ENCODE results near the gene ZNF761.
"Not testable (repeated sequence)": the region's sequence is repeated elsewhere in the genome, so short reads cannot be mapped to it uniquely, and the experiment has no call there.

The ZNF761 gene

DNA sequence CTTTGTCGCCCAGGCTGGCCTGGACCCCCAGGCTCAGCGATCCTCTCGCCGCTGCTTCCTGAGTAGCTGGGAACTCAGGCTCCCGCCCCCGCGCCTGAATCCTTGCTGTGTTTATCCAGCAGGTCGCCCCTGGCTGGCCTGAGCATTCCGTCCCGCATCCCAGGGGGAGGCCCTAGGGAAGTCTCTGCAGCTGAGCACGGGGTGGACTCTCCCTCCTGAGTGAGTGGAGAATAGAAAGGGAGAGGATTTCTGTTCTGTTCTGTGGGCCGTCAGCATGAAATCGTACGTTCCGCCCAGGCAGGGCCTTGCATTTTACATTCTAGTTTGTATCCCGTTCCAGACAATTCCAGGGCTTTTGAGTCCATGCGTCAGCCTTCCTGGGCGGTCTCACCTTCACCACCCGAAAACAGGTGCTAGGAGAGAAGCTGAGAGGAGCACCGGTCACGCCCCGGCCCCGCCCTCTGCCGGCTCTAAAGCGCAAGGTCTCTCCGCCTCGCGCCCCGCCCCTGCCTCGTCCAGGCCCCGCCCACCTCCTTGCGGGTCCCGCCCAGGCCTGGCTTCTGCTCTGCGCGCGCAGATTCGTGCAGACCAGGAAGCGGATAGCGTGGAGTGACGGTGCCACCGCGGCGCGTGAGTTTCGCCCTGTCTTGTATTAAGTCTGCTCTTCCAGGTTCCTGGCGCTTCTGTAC lies at the start of gene ZNF761:
Gene ZNF761, plus strand, starts transcription at position 586 of the 689 bp plus-strand sequence. CDS start 15,285 bp downstream, outside the sequence.
- peak; percentile 93 to 98 for DNase-seq (ENCODE audit: low read depth in 2 of 2)

DNA sequence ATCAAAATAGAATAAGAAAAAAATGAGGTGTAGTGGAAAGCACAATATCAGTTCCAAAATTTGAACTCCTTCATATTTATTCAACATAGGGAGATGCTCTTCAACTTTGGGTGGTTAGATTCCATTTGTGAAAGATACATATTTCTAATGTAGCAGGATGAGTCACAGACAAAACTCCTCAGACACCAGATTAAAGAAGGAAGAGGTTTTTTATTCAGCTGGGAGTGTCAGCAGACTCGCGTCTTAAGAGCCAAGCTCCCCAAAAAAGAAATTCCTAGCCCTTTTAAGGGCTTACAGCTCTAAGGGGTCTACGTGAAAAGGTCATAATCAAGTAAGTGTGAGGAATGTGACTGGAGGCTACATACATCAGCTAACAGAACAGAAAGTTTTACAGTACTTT lies 43.6 kb upstream of the ZNF761 start:
- DNase-seq (ENCODE audit: low read depth in 2 of 2), result no peak

DNA sequence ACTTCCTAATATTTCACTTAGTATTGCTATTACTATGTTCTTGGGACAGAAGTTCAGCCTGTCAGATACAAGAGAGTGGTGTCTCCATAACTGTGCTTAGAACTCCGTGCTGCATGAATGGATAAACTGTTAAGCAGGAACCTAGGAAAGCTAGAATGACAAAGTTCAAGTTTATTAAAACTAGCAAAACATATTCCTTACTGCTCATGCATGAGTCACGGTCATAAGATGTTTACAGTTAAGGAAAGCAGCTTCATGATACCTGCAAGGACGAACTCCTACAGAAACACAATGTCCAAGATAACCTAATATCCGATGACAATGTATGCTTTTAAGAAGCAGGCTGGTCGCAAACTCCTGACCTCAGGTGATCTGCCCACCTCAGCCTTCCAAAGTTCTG lies 42.9 kb upstream of the ZNF761 start:
- DNase-seq (ENCODE audit: low read depth in 2 of 2), result no peak

DNA sequence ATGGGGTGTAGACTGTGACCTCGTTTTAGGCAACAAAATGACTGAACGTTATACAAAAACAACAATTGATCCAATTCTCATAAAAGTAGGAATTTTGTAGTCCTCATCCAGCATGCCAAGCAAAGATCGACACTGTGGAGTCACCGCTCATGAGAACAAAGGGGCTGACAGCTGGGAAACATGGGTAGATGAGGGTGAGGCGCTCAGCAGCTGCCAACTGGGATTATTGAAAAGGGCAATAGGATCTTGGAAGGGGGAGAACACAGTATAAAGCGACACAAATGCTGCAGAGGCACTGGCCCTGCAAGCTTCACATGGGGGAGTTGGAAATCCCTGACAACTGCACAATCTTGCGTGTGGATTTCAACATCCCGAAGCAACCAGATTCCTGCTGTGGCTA lies 42.2 kb upstream of the ZNF761 start:
- no peak for DNase-seq (ENCODE audit: low read depth in 2 of 2)

DNA sequence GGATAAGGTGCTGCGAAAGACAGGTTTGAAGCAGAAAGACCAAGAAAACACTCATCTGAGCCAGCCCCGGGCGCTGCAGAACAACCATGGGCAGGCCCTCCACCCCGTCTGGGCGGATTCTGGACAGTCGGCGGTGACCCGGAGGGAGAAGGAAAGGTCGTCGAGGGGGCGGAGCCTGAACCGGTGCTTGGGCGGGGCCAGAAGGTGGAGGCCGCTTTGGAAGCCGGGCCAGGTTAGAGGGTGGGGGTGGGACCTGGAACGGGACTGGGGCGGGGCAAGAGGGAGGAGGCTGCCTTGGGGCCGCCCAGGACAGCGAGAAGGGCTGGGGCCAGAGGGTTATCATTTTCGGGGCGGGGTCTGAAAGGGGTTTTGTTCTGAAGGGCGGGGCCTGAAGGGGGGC lies 41.8 kb upstream of the ZNF761 start:
- no peak for DNase-seq (ENCODE audit: low read depth in 2 of 2)

DNA sequence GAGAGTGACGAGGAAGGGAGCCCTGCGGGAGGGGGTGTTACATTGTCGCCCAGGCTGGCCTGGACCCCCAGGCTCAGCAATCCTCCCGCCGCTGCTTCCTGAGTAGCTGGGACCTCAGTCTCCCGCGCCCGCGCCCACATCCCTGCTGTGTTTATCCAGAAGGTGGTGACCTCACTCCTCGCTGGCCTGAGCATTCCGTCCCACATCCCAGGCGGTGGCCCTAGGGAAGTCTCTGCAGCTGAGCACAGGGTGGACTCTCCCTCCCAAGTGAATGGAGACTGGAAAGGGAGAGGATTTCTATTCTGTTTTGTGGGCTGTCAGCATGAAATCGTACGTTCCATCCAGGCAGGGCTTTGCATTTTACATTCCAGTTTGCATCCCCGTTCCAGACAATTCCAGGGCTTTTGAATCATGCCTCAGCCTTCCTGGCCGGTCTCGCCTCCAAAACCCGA lies 37.2 kb upstream of the ZNF761 start:
- DNase-seq (ENCODE audit: low read depth in 2 of 2), result no peak

DNA sequence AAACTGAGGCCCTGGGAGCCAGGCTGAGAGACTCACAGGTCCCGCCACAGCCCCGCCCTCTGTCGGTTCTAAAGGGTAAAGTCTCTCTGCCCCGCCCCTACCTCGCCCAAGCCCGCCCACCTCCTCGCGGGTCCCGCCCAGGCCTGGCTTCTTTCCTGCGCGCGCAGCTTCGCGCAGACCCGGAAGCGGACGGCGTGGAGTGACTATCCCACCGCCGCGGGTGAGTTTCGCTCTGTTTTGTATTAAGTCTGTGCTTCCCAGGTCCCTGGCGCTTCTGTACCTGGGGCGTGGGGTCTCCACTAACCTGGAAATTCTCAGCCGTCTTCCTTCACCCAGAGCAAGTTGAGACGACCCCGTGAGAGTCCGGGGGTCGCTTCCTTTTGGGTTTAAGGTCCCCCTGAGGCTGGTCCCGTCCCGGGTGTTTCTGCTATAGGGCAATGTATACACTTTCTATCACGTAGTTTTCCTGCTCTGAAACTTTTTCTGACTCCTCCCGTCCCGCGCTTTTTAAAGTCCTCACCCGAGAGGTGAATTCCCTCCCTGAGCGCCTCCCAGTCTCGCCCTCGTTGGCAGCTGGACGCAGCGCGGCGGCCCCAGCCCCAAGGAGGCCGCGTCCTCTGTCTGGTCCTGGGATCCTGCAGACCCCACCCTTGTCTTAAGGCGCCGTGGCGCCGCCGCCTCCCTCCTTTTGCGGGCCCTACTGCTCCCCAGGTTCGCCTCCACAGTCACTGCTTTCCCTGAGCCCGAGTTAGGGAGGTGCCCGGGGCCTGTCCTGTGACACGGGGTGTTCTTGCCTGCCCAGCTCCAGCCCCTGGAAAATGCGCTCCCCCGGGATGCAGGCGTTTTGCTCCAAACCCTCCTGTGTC lies 36.6 kb upstream of the ZNF761 start, which contains the start of gene ZNF765:
Gene ZNF765, plus strand, starts transcription at position 176 of the 866 bp plus-strand sequence. CDS start 2,867 bp downstream, outside the sequence.
- peak; percentile 92 to 93 for DNase-seq (ENCODE audit: low read depth in 2 of 2)

DNA sequence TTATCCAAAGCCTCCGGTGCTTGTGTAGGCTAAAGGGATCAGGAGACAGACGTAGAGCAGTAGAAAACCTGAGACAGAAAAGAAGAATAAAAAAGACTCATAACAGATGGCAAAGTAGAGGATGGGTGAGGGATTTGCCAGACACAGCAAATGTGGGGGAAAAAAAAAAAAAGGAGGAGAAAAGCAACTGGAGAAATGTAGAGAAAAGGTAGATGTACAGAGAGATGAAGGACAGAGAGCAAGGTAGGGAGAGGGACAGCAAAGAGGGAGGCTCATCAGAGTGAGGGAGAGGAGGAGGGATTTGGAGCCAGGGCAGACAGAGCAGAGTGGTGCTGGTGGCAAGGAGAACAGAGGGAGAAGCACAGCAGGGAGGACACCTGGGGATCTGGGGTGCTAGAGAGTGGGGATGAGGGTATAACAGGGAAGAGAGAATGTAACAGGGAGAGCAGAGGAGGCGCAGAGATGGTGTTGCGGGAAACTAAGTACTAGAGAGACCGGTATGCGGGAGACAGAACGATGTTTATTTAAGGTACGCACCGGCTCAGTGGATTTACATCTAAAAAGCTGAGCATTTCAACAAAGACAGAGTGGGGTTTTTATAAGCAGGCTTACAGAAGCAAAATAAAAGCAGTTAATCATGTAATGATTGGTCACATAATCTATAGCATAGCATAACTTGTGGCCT lies 35.8 kb upstream of the ZNF761 start:
- DNase-seq (ENCODE audit: low read depth in 2 of 2), result not testable (repeated sequence)

DNA sequence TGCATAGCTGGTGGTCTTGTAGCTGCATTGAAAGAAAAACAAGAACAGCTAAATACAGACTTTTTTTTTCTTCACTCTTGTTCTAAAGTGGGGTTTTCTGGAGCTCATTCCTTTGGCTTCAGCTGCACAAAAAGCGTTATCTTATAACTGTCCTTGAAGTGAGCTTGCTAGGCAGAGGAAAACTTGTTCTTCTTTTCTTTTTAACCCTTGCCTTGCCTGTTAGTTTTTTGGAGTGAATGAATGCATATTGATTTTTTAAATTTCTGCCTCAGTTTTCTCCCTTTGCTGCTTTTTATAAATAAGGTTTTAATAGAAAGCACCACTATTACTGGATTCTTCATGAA lies 35.3 kb upstream of the ZNF761 start:
- no peak for DNase-seq (ENCODE audit: low read depth in 2 of 2)

DNA sequence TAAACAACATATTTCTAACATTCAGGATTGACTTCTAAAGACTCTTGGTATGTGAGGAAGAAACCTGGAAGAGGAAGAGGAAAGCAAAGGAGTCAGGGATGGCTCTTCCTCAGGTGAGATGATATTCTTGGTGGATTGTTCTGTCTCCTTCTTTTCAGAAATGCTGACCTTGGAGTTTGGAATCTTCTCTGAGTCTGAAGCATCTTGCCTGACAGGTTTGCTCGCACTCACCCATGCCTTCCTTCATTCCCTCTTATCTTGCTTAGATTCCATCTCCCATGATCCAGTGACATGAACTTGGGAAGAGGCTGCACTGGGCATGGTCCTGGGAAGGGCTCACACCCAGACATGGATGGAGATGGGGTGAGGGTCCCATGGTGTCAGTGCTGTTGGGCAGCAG lies 33.9 kb upstream of the ZNF761 start:
- not testable (repeated sequence) for DNase-seq (ENCODE audit: low read depth in 2 of 2)

DNA sequence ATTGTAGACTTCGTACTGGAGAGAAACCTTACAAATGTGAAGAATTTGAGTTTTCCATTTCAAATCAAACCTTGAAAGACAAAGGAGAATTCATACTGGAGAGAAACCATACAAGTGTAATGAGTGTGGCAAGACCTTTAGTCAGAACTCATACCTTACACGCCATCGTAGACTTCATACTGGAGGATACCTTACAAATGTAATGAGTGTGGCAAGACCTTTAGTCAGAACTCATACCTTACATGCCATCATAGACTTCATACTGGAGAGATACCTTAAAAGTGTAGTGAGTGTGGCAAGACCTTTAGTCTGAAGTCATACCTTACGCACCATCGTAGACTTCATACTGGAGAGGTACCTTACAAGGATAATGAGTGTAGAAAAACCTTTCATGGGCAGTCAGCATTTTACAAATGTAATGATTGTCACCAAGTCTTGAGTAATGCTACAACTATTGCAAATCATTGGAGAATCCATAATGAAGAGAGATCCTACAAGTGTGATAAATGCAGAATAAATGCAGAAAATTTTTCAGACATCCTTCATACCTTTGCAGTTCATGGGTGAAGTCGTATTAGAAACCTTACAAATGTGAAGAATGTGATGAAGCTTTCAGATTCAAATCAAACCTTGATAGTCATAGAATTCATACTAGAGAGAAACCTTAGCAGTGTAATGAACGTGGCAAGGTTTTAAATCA lies 22.1 kb upstream of the ZNF761 start:
- DNase-seq (ENCODE audit: low read depth in 2 of 2), result no peak

DNA sequence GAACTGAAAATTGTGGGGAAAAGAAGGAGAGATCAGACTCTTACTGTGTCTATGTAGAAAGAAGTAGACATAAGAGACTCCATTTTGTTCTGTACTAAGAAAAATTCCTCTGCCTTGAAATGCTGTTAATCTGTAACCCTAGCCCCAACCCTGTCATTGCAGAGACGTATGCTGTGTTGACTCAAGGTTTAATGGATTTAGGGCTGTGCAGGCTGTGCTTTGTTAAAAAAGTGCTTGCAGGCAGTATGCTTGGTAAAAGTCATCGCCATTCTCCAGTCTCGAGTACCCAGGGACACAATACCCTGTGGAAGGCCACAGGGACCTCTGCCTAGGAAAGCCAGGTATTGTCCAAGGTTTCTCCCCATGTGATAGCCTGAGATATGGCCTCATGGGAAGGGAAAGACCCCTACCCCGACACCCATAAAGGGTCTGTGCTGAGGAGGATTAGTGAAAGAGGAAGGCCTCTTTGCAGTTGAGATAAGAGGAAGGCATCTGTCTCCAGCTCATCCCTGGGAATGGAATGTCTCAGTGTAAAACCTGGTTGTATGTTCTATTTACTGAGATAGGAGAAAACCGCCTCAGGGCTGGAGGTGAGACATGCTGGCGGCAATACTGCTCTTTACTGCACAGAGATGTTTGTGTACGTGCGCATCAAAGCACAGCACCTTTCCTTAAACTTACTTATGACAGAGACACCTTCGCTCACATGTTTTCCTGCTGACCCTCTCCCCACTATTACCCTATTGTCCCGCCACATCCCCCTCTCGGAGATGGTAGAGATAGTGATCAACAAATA lies 11.1 kb upstream of the ZNF761 start:
- not testable (repeated sequence) for DNase-seq (ENCODE audit: low read depth in 2 of 2)

DNA sequence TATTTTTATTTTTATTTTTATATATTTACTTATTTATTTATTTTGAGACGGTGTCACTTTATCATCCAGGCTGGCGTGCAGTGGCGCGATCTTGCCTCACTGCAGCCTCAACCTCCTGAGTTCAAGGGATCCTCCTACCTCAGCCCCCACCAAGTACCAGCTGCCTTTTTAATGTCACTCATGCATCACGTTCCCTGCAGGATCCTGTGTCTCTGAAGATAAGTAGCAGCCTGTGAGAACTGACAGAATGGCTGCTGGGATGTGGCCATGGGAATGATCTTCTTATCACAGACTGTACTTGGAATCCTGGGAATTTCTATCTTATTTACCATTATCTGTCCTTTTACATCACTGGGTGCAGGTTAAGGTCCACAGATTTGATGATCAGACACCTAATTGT lies 9.2 kb upstream of the ZNF761 start:
- DNase-seq (ENCODE audit: low read depth in 2 of 2), result no peak

DNA sequence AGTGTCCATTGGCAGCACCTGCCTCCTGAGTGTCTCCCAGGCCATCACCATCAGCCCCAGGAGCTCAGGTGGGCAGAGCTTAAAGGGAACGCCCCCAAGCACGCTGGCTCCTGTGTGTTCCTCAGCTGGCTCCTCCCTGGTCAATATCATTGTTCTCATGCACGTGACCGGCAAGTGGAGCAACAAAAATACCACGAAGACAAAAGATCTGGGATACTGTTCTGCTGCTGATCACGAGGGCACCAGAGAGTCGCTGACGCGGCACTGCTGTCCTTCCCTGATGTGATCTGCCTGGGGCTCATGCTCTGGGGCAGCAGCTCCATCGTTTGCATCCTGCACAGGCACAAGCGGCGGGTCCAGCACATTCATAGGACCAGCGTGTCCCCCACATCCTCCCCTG lies 8.7 kb upstream of the ZNF761 start:
- DNase-seq (ENCODE audit: low read depth in 2 of 2), result not testable (repeated sequence)

DNA sequence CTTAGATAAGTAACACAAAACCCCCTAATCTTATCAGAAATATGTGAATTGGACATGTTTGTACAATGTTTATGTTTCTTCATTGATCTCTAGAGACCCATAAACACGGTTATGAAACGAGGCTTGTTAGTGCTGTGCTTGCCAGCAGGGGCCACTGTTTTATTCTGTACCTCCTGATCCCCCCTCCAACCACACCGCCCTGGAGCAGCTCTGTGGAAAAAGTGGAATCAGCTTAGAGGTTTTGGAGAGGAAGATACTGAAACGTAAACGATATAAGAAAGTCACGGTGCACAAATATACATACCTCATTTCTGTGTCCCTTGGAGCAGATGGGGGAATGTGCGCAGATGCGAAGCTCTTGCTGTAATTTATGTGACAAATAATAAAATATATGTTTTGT lies 8.1 kb upstream of the ZNF761 start:
- DNase-seq (ENCODE audit: low read depth in 2 of 2), result not testable (repeated sequence)

DNA sequence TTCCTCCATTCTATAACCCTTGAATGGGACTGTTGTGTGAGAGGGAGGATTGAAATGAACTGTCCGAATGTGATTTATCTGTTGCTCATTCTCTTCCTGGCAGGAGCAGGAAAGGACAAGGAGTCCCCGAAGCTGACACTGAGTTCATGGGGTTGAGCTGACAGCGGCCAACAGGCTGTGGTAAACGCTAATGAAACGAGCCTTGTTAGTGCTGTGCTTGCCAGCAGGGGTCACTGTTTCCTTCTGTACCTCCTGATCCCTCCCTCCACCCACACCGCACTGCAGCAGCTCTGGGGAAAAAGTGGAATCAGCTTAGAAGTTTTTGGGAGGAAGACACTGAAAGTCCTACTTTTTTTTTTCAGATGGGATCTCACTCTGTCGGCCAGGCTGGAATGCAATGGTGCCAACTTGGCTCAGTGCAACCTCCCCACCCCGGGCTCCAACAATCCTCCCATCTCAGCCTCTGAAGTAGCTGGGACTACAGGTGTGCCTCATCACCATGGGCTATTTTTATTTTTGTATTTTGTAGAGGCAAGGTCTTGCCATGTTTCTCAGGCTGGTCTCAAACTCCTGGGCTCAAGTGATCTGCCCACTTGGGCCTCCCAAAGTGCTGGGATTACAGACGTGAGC lies 6.7 kb upstream of the ZNF761 start:
- DNase-seq (ENCODE audit: low read depth in 2 of 2), result peak; percentile 27 to 50

DNA sequence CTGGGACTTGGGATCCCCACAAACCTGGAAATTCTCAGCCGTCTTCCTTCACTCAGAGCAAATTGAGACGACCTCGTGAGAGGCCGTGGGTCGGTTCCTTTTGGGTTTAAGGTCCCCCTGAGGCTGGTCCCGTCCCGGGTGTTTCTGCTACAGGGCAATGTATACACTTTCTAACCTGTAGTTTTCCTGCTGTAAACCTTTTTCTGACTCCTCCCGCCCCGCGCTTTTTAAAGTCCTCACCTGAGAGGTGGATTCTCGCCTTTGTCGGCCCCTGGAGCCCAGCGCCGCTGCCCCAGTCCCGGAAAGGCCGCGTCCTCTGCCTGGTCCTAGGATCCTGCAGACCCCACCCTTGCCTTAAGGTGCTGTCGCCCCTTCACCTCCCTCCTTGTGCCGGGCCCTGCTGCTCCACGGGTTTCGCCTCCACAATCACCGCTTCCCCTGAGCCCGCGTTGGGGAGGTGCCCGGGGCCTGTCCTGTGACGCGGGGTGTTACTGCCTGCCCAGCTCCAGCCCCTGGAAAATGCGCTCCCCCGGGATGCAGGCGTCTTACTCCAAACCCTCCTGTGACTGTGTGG lies 391 bp downstream of the ZNF761 start:
- no peak for DNase-seq (ENCODE audit: low read depth in 2 of 2)

DNA sequence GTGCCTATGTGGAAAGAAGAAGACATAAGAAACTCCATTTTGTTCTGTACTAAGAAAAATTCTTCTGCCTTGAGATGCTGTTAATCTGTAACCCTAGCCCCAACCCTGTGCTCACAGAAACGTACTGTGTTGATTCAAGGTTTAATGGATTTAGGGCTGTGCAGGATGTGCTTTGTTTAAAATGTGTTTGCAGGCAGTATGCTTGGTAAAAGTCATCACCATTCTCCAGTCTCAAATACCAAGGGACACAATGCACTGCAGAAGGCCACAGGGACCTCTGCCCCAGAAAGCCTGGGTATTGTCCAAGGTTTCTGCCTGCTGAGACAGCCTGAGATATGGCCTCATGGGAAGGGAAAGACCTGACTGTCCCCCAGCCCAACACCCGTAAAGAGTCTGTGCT lies 12.0 kb downstream of the ZNF761 start:
- DNase-seq (ENCODE audit: low read depth in 2 of 2), result not testable (repeated sequence)

DNA sequence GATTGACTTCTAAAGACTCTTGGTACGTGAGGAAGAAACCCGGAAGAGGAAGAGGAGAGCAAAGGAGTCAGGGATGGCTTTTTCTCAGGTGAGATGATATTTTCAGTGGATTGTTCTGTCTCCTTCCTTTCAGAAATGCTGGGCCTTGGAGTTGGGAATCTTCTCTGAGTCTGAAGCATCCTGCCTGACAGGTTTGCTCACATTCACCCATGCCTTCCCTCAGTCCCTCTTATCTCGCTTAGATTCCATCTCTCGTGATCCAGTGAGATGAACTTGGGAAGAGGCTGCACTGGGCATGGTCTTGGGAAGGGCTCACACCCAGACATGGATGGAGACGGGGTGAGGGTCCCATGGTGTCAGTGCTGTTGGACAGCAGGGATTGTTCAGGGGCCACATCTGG lies 15.4 kb downstream of the ZNF761 start:
- DNase-seq (ENCODE audit: low read depth in 2 of 2), result not testable (repeated sequence)

DNA sequence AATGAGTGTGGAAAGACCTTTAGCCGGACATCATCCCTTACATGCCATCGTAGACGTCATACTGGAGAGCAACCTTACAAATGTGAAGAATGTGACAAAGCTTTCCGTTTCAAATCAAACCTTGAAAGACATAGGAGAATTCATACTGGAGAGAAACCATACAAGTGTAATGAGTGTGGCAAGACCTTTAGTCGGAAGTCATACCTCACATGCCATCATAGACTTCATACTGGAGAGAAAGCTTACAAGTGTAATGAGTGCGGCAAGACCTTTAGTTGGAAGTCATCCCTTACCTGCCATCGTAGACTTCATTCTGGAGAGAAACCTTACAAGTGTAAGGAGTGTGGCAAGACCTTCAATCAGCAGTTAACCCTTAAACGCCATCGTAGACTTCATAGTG lies 24.0 kb downstream of the ZNF761 start:
- DNase-seq (ENCODE audit: low read depth in 2 of 2), result no peak
